Upper lobe of left lung (tissue), 4 donors: ENCODE data around the gene LSR.

Experiments
- CTCF ChIP-seq, 6 experiments: fragments of 450-650 bp in 4 of 6; fragments of 200-600 bp in 2 of 6; sonication (generic) in 2 of 6; IDR thresholded peaks; one replicate each; pipeline ENCODE4 v1.5.1; 2016 to 2019; ENCODE audit warnings: antibody characterized with exemption in 6 of 6
- EP300 ChIP-seq, 4 donors: sonication (generic); formaldehyde crosslinking; IDR thresholded peaks; one replicate each; pipeline ENCODE4 v1.5.1; 2017; ENCODE audit warnings: antibody characterized with exemption in 4 of 4, control low read depth in 2 of 4
- POLR2A ChIP-seq, 4 donors: fragments of 450-650 bp; IDR thresholded peaks; one replicate each; pipeline ENCODE4 v1.5.1; 2016 to 2017; ENCODE audit warnings: antibody characterized with exemption in 4 of 4, mild to moderate bottlenecking in 2 of 4
- POLR2AphosphoS5 ChIP-seq, 2 donors: sonication (generic); formaldehyde crosslinking; IDR thresholded peaks; one replicate each; pipeline ENCODE4 v1.5.1; 2017; ENCODE audit warnings: antibody characterized with exemption in 2 of 2

- TF ChIP-seq CTCF (IDR thresholded peaks at IDR 0.05), result no peak
- TF ChIP-seq EP300 (IDR thresholded peaks at IDR 0.05), result peak in 1 of 4 donors; percentile 1
- peak in 1 of 4 donors; percentile 35 for TF ChIP-seq POLR2A (IDR thresholded peaks at IDR 0.05)
- TF ChIP-seq POLR2AphosphoS5 (IDR thresholded peaks at IDR 0.05), result no peak
These were observed 8.5 kb upstream of the LSR start for GRCh38 chr19:35240327-35240726.
